Activated naive CD8-positive, alpha-beta T cell (primary cell): ENCODE data around the gene HERC6.
"Not testable (repeated sequence)": the region's sequence is repeated elsewhere in the genome, so short reads cannot be mapped to it uniquely, and the experiment has no call there.

Source experiments
- H3K27ac Mint-ChIP-seq: one replicate; pipeline ENCODE4 v1.8.0; 2021; ENCODE audit warnings: mixed read lengths
- H3K27me3 Mint-ChIP-seq: one replicate; pipeline ENCODE4 v1.8.0; 2021; ENCODE audit warnings: mixed read lengths
- H3K36me3 Mint-ChIP-seq: one replicate; pipeline ENCODE4 v1.8.0; 2021; ENCODE audit warnings: mixed read lengths
- H3K4me1 Mint-ChIP-seq: one replicate; pipeline ENCODE4 v1.8.0; 2021; ENCODE audit warnings: low read depth, mixed read lengths
- H3K4me3 Mint-ChIP-seq: one replicate; pipeline ENCODE4 v1.8.0; 2021; ENCODE audit warnings: mild to moderate bottlenecking, mixed read lengths
- H3K9me3 Mint-ChIP-seq: one replicate; pipeline ENCODE4 v1.8.0; 2021; ENCODE audit warnings: low read depth, mixed read lengths

Gene HERC6

DNA sequence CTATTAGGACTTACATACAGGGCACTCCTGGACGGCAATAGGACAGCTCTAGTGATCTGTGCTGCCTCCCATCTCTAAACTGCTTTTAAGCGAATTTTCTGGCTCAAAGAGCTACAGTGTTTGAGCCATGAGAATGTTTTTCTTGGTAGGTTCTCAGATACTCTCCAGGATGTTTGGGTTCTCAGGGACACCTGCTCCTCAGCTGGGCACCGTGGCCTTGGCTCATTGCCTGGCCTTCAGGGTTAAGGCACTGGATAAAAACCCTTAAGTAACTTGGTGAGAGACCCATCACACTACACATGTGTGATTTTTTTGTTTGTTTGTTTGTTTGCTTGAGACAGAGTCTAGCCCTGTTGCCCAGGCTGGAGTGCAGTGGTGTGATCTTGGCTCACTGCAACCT, 39.8 kb downstream of the HERC6 start:
- Mint-ChIP-seq H3K27me3 (no peaks in the 10 kb centered on the region), H3K36me3 (peaks cover 20% of the 10 kb centered on the region), H3K27ac (no peak overlapping the region), H3K4me3 (no peak overlapping the region), H3K9me3 (no peaks in the 10 kb centered on the region), H3K4me1 (no peaks in the 10 kb centered on the region)

DNA sequence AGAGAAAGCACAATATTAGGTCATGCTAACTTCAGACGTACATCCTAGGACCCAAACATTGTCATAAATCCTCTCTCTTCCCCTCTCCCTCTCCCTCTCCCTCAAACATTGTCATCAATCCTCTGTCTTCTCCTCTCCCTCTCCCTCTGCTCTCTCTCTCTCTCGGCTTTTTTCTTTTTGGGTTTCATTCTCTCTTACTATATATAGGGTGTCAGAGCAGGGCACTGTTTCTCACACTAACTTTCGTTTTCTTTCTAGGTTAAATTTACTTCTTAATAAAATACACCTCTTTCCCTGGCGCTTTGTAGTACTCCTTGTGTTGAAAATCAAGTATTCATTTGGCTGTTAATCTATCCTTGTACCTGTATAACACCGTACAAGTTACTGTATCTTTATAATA, 41.2 kb downstream of the HERC6 start:
- no peak overlapping the region for H3K4me3 Mint-ChIP-seq
- no peaks in the 10 kb centered on the region for H3K27me3 Mint-ChIP-seq
- peaks cover 18% of the 10 kb centered on the region for H3K36me3 Mint-ChIP-seq
- H3K4me1 Mint-ChIP-seq = no peaks in the 10 kb centered on the region
- H3K9me3 Mint-ChIP-seq = no peaks in the 10 kb centered on the region
- H3K27ac Mint-ChIP-seq = no peak overlapping the region

DNA sequence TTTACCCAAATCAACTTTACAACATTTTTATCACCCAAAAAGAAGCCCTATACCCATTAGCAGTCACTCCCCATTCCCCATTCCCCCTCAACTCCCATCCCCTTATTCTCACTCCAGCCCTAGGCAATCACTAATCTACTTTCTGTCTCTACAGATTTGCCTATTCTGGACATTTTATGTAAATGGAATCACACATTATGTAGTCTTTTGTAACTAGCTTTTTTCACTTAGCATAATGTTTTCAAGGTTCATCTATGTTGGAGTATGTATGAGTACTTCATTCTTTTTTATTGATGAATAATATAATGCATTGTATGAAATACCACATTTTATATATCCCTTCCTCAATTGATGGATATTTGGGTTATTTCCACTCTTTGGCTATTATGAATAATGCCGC, 42.2 kb downstream of the HERC6 start:
- Mint-ChIP-seq H3K9me3 (no peaks in the 10 kb centered on the region), H3K36me3 (peaks cover 17% of the 10 kb centered on the region), H3K4me3 (no peak overlapping the region), H3K27ac (no peak overlapping the region), H3K4me1 (no peaks in the 10 kb centered on the region), H3K27me3 (no peaks in the 10 kb centered on the region)

DNA sequence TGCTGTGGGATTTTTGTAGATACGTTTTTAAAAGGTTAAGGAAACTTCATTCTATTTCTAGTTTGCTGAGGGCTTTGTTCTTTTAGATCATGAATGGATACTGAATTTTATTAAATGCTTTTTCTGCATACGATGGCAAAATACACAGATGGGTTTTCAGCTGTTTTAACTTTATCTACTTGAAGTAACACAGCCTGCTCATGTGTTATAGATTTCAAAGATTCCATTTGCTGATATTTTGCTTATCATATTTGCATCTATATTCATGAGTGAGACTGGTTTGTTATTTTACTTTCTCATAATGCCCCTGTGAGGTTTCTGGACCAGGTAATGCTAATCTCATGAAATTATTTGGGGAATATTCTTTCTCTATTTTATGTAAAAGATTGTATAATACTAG, 43.8 kb downstream of the HERC6 start:
- H3K36me3 Mint-ChIP-seq = peaks cover 17% of the 10 kb centered on the region
- no peaks in the 10 kb centered on the region for H3K27me3 Mint-ChIP-seq
- H3K4me3 Mint-ChIP-seq = no peak overlapping the region
- no peaks in the 10 kb centered on the region for H3K4me1 Mint-ChIP-seq
- no peak overlapping the region for H3K27ac Mint-ChIP-seq
- no peaks in the 10 kb centered on the region for H3K9me3 Mint-ChIP-seq

DNA sequence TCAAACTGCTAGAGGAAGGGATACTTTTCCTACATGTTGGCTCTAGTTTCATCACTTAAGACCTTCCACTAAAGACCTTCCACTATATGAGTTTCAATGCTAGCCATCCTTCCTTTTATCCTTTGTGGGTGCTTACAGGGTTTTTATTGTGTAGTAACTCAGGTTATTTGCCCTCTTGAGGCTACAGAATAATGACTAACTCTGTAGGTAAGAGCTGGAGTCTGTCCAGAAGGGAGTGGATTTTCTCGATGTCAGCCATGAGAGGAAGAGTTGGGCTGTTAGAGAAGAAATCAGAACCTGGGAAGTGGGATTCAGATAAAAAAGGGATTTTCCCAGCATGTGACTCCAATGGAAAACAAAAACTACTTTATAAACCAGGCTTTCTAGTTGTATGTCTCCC, 50.7 kb downstream of the HERC6 start:
- no peaks in the 10 kb centered on the region for H3K27me3 Mint-ChIP-seq
- H3K4me1 Mint-ChIP-seq = no peaks in the 10 kb centered on the region
- H3K27ac Mint-ChIP-seq = no peak overlapping the region
- peaks cover 29% of the 10 kb centered on the region for H3K36me3 Mint-ChIP-seq
- H3K9me3 Mint-ChIP-seq = no peaks in the 10 kb centered on the region
- no peak overlapping the region for H3K4me3 Mint-ChIP-seq

DNA sequence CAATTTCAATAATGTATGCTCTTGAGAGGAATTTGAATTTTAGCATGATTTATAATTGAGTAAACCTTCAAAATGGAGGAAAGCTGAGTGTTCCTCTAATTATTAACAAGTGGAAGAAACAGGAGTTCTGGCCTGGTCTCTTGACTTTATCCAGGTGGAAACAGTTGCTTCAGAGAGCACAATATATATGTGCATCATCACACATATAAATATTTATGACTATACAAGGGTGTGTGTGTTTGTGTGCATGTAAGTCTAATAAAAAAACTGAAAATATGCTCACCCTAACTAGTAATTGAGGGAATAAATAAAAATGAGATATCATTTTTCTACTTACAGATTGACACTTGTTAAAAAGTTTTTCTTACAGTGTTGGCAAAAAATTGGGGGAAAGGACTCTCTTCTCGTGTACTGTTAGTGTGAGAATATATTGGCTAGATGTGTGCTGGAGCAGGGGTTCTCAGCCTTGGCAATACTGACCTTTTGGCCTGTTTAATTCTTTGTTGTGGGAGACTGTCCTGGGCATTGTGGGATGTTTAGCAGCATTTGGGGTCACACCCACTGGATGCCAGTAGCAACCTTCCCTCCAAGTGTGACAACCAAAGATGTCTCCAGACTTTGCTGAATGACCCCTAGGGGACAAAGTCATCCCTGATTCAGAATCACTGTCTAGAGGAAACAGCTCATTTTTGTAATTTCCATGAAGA, 57.5 kb downstream of the HERC6 start:
- no peaks in the 10 kb centered on the region for H3K9me3 Mint-ChIP-seq
- peak overlapping the region; percentile 56 for H3K27ac Mint-ChIP-seq
- H3K4me3 Mint-ChIP-seq = no peak overlapping the region
- peaks cover 27% of the 10 kb centered on the region for H3K36me3 Mint-ChIP-seq
- no peaks in the 10 kb centered on the region for H3K4me1 Mint-ChIP-seq
- no peaks in the 10 kb centered on the region for H3K27me3 Mint-ChIP-seq

DNA sequence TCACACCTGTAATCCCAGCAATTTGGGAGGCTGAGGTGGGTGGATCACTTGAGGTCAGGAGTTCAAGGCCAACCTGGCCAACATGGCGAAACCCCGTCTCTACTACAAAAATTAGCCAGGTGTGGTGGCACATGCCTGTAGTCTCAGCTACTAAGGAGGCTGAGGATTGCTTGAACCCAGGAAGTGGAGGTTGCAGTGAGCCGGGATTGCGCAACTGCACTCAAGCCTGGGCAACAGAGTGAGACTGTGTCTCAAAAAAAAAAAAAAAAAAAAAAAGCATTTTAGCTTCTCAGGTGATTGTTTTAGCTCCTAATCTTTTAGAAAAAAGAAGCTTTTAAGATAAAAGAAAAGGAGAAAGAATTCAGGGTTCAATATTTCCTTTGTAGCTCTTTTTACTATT, 59.2 kb downstream of the HERC6 start:
- not testable (repeated sequence) for H3K9me3 Mint-ChIP-seq, H3K27ac Mint-ChIP-seq, H3K27me3 Mint-ChIP-seq, H3K4me1 Mint-ChIP-seq, H3K4me3 Mint-ChIP-seq
- H3K36me3 Mint-ChIP-seq = peaks cover 38% of the 10 kb centered on the region

DNA sequence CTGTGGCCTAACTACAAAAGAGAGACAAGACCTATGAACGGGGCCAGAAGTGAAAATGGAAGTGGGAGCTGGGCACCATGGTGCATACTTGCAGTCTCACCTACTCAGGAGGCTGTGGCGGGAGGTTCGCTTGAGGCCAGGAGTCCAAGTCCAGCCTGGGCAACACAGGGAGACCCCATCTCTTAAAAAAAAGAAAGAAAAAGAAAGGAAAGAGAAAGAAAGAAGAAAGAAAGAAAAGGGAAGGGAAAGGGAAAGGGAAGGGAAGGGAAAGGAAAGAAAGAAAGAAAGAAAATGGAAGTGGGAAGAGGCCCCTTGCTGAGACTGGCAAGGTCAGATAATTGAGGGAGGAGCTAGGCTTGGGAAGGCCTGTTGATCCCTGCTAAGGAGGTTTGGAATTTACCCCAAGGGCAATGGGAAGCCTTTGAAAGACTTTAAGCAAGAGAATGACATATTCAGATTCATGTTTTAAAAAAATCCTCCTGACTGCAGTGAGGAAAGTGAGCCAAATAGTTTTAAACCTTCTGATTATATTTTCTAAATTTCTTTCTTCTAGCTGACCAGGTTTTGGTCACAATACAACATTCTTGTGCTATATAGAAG, 60.6 kb downstream of the HERC6 start:
- no peaks in the 10 kb centered on the region for H3K27me3 Mint-ChIP-seq
- peaks cover 31% of the 10 kb centered on the region for H3K36me3 Mint-ChIP-seq
- H3K4me3 Mint-ChIP-seq = no peak overlapping the region
- H3K9me3 Mint-ChIP-seq = no peaks in the 10 kb centered on the region
- no peaks in the 10 kb centered on the region for H3K4me1 Mint-ChIP-seq
- peak overlapping the region; percentile 47 for H3K27ac Mint-ChIP-seq

DNA sequence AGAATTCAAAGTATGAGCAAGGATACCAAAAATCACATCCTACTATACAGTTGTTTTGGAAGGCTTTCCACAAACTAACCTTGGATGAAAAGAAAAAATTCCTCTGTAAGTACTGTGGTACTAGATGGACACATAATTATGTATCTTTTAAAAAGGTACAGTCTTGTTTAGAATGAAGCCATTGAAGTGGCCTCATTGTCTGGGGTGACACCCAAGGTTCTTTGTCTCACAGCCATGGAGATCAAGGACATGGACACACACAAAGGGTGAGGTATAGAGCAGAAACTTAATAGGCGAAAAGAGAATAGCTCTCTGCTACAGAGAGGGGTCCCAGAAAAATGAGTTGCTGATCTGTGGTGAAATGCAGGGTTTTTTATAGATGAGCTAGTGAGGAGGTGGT, 61.5 kb downstream of the HERC6 start:
- no peaks in the 10 kb centered on the region for H3K9me3 Mint-ChIP-seq
- no peaks in the 10 kb centered on the region for H3K4me1 Mint-ChIP-seq
- H3K4me3 Mint-ChIP-seq = no peak overlapping the region
- peaks cover 25% of the 10 kb centered on the region for H3K36me3 Mint-ChIP-seq
- no peaks in the 10 kb centered on the region for H3K27me3 Mint-ChIP-seq
- H3K27ac Mint-ChIP-seq = no peak overlapping the region

DNA sequence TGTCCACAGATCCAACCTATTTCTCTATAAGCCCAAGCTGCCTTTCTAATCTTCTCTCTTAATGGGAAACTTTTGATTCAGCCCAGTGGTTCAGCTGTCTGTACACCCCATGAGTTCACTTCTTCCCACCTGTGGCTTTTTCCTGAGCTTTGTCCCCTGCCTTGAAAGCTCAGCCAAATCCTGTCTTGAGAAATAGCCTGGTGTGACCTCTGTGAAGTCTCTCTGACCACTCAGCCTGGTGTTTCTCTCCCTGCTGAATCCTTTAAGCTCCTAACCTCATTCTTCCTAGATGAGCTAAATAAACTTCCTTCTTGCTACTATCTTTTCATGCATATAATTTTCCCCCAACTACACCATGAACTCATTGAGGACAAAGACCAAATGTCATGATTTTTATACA, 63.0 kb downstream of the HERC6 start:
- Mint-ChIP-seq H3K36me3 (peaks cover 25% of the 10 kb centered on the region), H3K4me3 (no peak overlapping the region), H3K27me3 (no peaks in the 10 kb centered on the region), H3K9me3 (no peaks in the 10 kb centered on the region), H3K27ac (peak overlapping the region; percentile 59), H3K4me1 (no peaks in the 10 kb centered on the region)

DNA sequence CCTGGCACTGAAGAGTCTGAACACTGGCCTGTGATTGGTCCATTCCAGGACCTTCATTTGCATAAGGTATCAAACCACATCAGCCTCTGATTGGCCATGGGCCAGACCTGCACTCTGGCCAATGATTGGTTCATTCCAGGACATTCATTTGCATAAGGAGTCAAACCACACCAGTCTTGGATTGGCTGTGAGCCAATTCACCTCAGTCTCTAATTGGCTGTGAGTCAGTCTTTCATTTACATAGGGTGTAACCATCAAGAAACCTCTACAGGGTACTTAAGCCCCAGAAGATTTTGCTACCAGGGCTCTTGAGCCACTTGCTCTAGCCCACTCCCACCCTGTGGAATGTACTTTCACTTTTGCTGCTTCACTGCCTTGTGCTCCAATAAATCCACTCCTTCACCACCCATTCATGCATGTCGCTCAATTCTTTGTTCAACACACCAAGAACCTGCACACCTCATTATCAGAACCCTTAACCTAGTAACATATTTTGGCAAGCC, 64.1 kb downstream of the HERC6 start:
- H3K27me3 Mint-ChIP-seq = no peaks in the 10 kb centered on the region
- H3K36me3 Mint-ChIP-seq = peaks cover 22% of the 10 kb centered on the region
- no peak overlapping the region for H3K4me3 Mint-ChIP-seq
- H3K27ac Mint-ChIP-seq = no peak overlapping the region
- H3K9me3 Mint-ChIP-seq = no peaks in the 10 kb centered on the region
- no peaks in the 10 kb centered on the region for H3K4me1 Mint-ChIP-seq

DNA sequence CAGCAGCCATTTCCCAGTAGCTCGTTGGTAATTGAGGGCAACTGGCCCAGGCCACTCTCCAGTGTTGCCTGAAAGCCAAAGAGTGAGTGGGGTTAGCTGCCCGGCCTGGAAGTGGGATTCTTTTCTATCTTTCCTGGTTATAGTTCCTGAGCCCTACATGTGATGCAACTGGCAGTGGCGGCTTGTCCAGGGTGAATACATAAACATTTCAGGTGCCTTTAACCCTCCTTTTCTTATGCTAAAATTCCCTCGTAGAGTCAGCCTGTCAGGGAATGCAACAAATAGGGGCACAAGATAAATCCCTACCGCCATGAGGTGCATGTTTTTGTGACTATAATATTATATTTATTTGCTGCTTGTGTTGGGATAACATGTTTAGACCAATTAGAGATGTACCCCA, 64.8 kb downstream of the HERC6 start:
- peaks cover 22% of the 10 kb centered on the region for H3K36me3 Mint-ChIP-seq
- H3K27ac Mint-ChIP-seq = no peak overlapping the region
- H3K9me3 Mint-ChIP-seq = no peaks in the 10 kb centered on the region
- no peaks in the 10 kb centered on the region for H3K4me1 Mint-ChIP-seq
- no peaks in the 10 kb centered on the region for H3K27me3 Mint-ChIP-seq
- H3K4me3 Mint-ChIP-seq = no peak overlapping the region

DNA sequence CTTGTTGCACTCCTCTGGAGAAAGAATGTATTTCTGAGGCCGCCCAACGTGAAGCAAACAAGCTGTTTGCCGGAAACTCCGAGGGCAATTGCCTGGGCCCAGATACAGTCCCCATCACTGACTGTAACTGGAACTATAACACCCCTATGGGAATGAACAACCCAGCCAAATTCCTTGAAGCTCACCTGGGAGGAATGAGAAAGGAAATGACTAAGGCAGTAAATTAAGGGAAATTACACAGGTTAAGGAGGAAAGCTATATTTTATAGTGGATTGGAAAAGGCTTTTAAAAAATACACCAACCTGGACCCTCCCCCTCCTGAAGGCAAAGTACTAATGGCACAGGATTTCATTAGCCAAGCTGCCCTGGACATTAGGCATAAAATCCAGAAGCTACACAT, 66.6 kb downstream of the HERC6 start:
- no peaks in the 10 kb centered on the region for H3K9me3 Mint-ChIP-seq
- no peaks in the 10 kb centered on the region for H3K4me1 Mint-ChIP-seq
- H3K4me3 Mint-ChIP-seq = no peak overlapping the region
- H3K27me3 Mint-ChIP-seq = no peaks in the 10 kb centered on the region
- H3K36me3 Mint-ChIP-seq = peaks cover 15% of the 10 kb centered on the region
- H3K27ac Mint-ChIP-seq = no peak overlapping the region

DNA sequence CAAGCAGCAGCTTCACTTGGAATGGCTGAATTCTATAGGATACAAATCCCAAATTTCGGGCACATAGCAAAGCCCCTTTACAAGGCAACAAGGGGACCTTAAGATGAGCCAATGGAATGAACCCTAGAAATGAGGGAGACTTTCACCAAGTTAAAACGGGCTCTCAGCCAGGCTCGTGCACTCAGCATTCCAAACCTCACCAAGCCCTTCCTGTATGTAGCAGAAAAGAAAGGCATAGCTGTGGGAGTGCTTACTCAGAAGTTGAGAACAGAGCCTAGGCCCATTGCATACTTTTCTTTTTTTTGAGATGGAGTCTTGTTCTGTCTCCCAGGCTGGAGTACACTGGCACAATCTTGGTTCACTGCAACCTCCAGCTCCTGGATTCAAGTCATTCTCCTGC, 67.5 kb downstream of the HERC6 start:
- H3K4me1 Mint-ChIP-seq = no peaks in the 10 kb centered on the region
- no peaks in the 10 kb centered on the region for H3K27me3 Mint-ChIP-seq
- H3K9me3 Mint-ChIP-seq = no peaks in the 10 kb centered on the region
- no peak overlapping the region for H3K4me3 Mint-ChIP-seq
- no peak overlapping the region for H3K27ac Mint-ChIP-seq
- H3K36me3 Mint-ChIP-seq = peaks cover 15% of the 10 kb centered on the region

DNA sequence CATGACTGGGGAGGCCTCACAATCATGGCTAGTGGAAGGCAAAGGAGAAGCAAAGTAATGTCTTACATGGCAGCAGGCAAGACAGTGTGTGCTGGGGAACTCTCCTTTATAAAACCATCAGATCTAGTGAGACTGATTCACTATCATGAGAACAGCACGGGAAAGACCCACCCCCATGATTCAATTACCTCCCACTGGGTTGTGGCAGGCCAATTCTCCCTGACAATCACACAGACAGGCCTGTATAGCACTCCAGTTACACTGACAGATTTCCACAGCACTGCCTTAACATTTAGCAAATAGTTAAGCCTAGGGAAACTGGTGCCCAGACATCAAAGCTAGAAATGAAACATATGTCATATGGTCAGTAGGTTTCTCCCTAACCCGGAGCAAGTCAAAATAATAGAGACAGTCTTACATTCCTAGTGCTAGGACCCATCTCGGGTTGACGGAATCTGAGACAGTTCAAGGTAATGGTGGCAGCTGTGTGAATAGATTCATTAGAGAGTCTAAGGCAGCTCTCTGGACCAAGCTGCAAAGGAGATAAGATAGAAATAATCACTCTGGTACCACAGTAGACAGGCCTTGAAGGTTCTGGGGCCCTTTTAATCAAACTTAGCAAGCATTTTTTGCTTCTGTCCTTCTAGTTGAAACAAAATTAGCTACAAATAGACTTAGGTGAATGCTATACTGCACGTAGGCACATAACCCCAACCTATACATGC, 68.9 kb downstream of the HERC6 start:
- H3K4me3 Mint-ChIP-seq = no peak overlapping the region
- no peak overlapping the region for H3K27ac Mint-ChIP-seq
- peaks cover 5% of the 10 kb centered on the region for H3K36me3 Mint-ChIP-seq
- H3K27me3 Mint-ChIP-seq = no peaks in the 10 kb centered on the region
- no peaks in the 10 kb centered on the region for H3K4me1 Mint-ChIP-seq
- no peaks in the 10 kb centered on the region for H3K9me3 Mint-ChIP-seq
